SJSA1 (cell line): ENCODE measurements around the gene SNX11. TPM values are rescaled to one million over a fixed set of nuclear protein-coding genes. Genes with fewer than 3 reads are reported as not detected.

Source experiments
- DNase-seq, 2 experiments: peaks; one replicate each; pipeline ENCODE4 v3.0.0-alpha.2; 2015 to 2020; ENCODE audit warnings: low spot score in 2 of 2, low read depth in 1 of 2
- H3K27ac ChIP-seq: fragments of 250-450 bp; sonication (Bioruptor Pico); 2 replicates; pipeline ENCODE4 v1.5.1; 2020; ENCODE audit warnings: mild to moderate bottlenecking, moderate library complexity
- H3K27me3 ChIP-seq: fragments of 250-450 bp; sonication (Bioruptor Pico); replicated peaks from 2 replicates; pipeline ENCODE4 v1.5.1; 2020; ENCODE audit warnings: mild to moderate bottlenecking, moderate library complexity
- H3K36me3 ChIP-seq: fragments of 250-450 bp; sonication (Bioruptor Pico); 2 replicates; pipeline ENCODE4 v1.5.1; 2020; ENCODE audit warnings: mild to moderate bottlenecking
- H3K4me1 ChIP-seq: fragments of 250-450 bp; sonication (Bioruptor Pico); replicated peaks from 2 replicates; pipeline ENCODE4 v1.6.1; 2021; ENCODE audit warnings: mild to moderate bottlenecking
- H3K4me3 ChIP-seq: fragments of 250-450 bp; sonication (Bioruptor Pico); 2 replicates; pipeline ENCODE4 v1.5.1; 2020; ENCODE audit warnings: mild to moderate bottlenecking
- H3K9me3 ChIP-seq: fragments of 250-450 bp; sonication (Bioruptor Pico); replicated peaks from 2 replicates; pipeline ENCODE4 v1.5.1; 2020; ENCODE audit warnings: mild to moderate bottlenecking
- total RNA-seq: library from RNA; depleted of rRNA; stranded (reverse); fragments of >200 nt; shearing (Covaris generic); gene quantifications from 2 replicates; pipeline ENCODE4 v1.2.3, GENCODE V29; 2014

SNX11 gene
- total RNA-seq, 1 experiment from 2014 or later = 16.4 TPM

DNA sequence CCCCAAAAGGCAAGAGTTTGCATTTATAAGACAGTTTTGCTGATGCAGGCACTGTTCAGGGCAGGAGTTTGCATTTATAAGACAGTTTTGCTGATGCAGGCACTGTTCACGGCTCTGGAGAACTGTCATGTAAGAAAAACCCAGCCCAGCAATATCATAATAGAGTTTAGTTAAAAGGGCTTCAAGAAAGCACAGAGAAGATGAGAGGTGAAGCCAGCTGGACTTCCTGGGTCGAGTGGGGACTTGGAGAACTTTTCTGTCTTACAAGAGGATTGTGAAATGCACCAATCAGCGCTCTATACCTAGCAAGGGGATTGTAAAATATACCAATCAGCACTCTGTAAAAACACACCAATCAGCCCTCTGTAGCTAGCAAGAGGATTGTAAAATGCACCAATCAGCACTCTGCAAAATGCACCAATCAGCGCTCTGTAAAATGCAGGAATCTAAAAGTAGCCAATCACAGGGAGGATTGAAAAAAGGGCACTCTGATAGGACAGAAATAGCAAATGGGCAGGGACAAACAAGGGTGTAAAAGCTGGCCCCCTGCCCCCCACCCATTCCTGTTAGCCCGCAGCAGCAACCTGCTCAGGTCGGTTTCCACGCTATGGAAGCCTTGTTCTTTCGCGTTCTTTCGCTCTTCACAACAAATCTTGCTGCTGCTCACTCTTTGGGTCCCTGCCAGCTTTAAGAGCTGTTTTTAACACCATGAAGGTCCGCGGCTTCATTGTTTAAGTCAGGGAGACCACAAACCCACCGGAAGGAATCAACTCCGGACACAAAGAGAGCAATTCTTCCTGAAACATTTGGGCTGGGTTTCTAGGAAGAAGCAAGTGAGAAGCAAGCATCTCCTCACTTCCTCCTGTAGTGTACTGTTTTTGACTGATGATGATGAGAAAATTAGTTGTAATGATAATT is 4.5 kb upstream of the SNX11 start:
- DNase-seq = no peak
- Histone ChIP-seq H3K9me3 (no peaks in the 10 kb centered on the region; the same call in 1 of the 2 replicates), H3K36me3 (peaks cover 22% of the 10 kb centered on the region), H3K27ac (no peak overlapping the region), H3K27me3 (no peaks in the 10 kb centered on the region), H3K4me1 (peaks cover 11% of the 10 kb centered on the region), H3K4me3 (no peak overlapping the region)

DNA sequence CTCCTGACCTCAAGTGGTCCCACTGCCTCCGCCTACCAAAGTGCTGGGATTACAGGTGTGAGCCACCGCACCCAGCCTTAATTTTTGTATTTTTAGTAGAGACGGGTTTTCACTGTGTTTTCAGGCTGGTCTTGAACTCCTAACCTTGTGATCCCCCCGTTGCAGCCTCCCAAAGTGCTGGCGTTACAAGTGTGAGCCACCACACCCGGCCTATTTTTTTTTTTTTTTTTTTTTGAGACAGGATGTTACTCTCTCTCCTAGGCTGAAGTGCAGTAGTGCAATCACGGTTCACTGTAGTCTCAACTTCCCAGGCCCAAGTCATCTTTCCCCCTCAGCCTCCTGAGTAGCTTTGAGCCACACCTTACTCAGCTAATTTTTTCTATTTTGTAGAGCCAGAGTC is 3.1 kb upstream of the SNX11 start:
- no peaks in the 10 kb centered on the region for H3K27me3 ChIP-seq
- H3K9me3 ChIP-seq = no peaks in the 10 kb centered on the region; the same call in 1 of the 2 replicates
- peaks cover 15% of the 10 kb centered on the region for H3K36me3 ChIP-seq
- H3K4me3 ChIP-seq = no peak overlapping the region
- H3K4me1 ChIP-seq = peaks cover 20% of the 10 kb centered on the region
- no peak overlapping the region for H3K27ac ChIP-seq
- no peak for DNase-seq

GRCh38 chr17:48106802-48107136 is 797 bp upstream of the SNX11 start:
- H3K4me3 ChIP-seq = peak overlapping the region; percentile 91
- 0 out of 2 replicates have a peak overlapping the region, but pooled peaks have one; percentile 7 for H3K27ac ChIP-seq
- H3K4me1 ChIP-seq = peaks cover 12% of the 10 kb centered on the region
- DNase-seq = no peak
- H3K36me3 ChIP-seq = 0 out of 2 replicates have a peak, but pooled peaks cover 5% of the 10 kb centered on the region
- H3K9me3 ChIP-seq = no peaks in the 10 kb centered on the region; the same call in 1 of the 2 replicates
- no peaks in the 10 kb centered on the region for H3K27me3 ChIP-seq

- H3K9me3 ChIP-seq = no peaks in the 10 kb centered on the region
- H3K4me1 ChIP-seq = peaks cover 12% of the 10 kb centered on the region
- H3K27me3 ChIP-seq = no peaks in the 10 kb centered on the region
- H3K4me3 ChIP-seq = no peak overlapping the region
- no peak overlapping the region for H3K27ac ChIP-seq
- peaks cover 31% of the 10 kb centered on the region for H3K36me3 ChIP-seq
- DNase-seq = no peak
Measured at GRCh38 chr17:48110761-48111160, 3.2 kb downstream of the SNX11 start.

DNA sequence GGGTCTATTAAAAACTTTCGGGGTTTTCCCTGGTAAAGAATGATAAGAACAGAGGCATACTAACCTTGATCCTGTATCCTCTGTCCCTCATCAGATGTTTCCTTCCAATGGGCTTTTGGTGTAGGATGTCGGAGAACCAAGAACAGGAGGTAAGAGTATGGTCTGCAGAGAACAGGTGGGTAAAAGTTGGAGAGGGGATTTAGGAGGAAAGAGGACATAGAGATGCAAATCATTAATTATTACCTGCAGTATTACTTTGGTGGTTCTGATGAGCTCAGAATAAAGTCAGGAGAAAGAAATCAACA is 4.3 kb downstream of the SNX11 start:
- no peak for DNase-seq
- no peak overlapping the region for H3K4me3 ChIP-seq
- H3K9me3 ChIP-seq = no peaks in the 10 kb centered on the region
- H3K27ac ChIP-seq = no peak overlapping the region
- H3K36me3 ChIP-seq = peaks cover 42% of the 10 kb centered on the region
- H3K4me1 ChIP-seq = peaks cover 12% of the 10 kb centered on the region
- H3K27me3 ChIP-seq = no peaks in the 10 kb centered on the region

DNA sequence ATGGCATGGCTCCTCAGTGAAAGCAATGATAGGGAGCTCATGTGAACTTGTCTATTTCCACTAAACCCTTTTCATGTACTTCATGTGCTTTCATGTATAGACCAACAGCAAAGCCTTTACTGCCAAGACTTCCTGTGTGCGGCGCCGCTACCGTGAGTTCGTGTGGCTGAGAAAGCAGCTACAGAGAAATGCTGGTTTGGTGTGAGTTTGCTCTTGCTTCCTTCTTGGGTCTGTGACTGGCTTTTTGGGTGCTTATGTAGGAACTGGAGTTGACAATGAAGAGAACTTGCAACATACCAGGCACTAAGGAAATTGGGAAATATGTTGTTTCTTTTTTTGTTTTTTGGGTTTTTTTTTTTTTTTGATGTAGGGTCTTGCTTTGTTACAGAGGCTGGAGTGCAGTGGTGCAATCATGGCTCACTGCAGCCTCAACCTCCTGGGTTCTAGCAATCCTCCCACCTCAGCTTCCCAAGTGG is 5.7 kb downstream of the SNX11 start:
- peaks cover 47% of the 10 kb centered on the region for H3K36me3 ChIP-seq
- H3K4me3 ChIP-seq = no peak overlapping the region
- DNase-seq = no peak
- H3K9me3 ChIP-seq = no peaks in the 10 kb centered on the region
- peaks cover 8% of the 10 kb centered on the region for H3K4me1 ChIP-seq
- no peaks in the 10 kb centered on the region for H3K27me3 ChIP-seq
- H3K27ac ChIP-seq = no peak overlapping the region

DNA sequence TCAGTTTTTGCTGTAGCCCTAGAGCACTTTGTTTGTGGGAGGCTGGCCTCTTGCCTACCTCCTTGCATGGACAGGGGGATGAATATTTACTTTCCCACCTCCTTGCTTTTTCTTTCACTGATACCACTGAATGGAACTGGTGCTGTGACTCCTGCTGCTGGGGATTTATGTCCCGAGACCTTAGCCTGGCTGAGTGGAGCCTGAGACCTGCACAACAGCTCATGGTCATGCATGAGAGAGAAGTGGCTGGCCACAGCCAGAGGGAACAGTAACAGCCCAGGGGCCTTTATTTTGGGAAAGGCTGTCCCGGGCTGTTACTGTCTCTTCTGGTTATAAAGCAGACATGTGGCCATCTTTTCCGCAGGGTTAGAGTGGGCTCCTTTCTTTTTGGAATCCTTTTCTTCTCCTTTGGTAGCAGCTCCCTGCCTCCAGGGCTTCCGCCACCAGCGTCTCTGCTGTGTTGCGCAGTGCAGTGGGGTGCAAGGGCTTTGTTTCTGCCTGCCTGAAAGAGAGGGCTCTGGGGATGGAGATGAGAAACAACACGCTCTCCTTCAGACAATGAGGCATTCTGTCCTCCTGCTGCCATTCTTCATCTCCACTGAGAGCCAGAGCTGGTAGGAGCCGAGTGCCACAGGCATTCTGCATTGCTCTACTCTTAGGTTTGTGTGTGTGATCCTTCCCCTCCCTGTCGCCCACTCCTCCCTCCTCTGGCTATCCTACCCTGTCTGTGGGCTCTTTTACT is 14.5 kb downstream of the SNX11 start:
- Histone ChIP-seq H3K4me3 (no peak overlapping the region), H3K27me3 (no peaks in the 10 kb centered on the region), H3K4me1 (peaks cover under 1% of the 10 kb centered on the region), H3K36me3 (peaks cover 69% of the 10 kb centered on the region), H3K9me3 (no peaks in the 10 kb centered on the region), H3K27ac (no peak overlapping the region)
- no peak for DNase-seq

GRCh38 chr17:48122665-48123045 is 15.1 kb downstream of the SNX11 start:
- no peaks in the 10 kb centered on the region for H3K27me3 ChIP-seq
- no peak overlapping the region for H3K4me3 ChIP-seq
- H3K9me3 ChIP-seq = no peaks in the 10 kb centered on the region
- peaks cover 7% of the 10 kb centered on the region for H3K4me1 ChIP-seq
- peaks cover 64% of the 10 kb centered on the region for H3K36me3 ChIP-seq
- DNase-seq = no peak
- no peak overlapping the region for H3K27ac ChIP-seq

DNA sequence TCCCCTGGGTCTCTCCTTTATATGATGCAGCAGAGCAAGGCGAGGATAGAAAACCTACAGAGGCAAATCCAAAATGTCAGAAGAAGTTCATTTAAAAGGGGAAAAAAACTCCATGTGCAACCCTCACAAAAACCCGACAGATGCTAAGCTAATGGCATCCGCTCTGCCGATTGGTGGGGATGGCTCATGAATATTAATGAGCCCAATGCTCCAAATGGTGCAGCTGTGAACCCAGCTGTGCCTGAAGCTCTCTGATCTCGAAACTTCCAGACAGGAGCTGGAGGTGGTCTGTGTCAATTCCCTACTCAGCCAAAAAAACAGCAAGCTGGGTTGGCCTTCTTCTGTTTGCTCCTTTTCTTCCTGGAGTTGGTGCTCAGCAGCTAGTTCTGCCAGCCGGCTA is 15.5 kb downstream of the SNX11 start:
- peaks cover 8% of the 10 kb centered on the region for H3K4me1 ChIP-seq
- no peaks in the 10 kb centered on the region for H3K27me3 ChIP-seq
- DNase-seq = no peak
- no peak overlapping the region for H3K4me3 ChIP-seq
- peaks cover 60% of the 10 kb centered on the region for H3K36me3 ChIP-seq
- H3K9me3 ChIP-seq = no peaks in the 10 kb centered on the region
- H3K27ac ChIP-seq = no peak overlapping the region

DNA sequence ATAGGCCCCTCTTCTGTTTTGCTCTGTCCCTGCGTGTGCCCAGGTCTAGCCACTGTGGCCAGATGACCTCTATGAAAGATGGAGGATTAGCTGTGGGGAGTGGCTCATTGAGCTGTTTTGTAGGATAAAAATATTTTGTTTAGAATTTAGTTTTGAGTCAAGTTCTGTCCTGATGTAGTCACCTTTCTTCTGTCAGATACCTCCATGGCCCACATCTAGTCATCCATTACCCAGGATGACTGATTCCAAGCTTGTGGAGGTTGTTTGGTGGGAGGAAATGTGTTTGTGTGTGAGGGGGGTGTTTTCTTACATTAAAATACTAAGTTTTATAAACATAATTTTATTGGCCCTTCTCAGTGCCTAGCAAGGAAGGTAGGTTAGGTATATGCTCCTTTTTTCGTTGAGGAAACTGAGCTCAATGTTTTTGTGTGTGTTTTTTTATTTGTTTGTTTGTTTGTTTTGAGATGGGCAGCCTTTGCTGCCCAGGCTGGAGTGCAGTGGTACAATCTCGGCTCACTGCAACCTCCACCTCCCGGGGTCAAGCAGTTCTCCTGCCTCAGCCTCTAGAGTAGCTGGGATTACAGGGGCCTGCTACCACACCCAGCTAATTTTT is 16.3 kb downstream of the SNX11 start:
- Histone ChIP-seq H3K36me3 (peaks cover 52% of the 10 kb centered on the region), H3K27ac (no peak overlapping the region), H3K27me3 (no peaks in the 10 kb centered on the region), H3K9me3 (no peaks in the 10 kb centered on the region), H3K4me1 (peaks cover 8% of the 10 kb centered on the region), H3K4me3 (no peak overlapping the region)
- no peak for DNase-seq

- no peak overlapping the region for H3K27ac ChIP-seq
- H3K36me3 ChIP-seq = peaks cover 36% of the 10 kb centered on the region
- H3K4me3 ChIP-seq = no peak overlapping the region
- no peaks in the 10 kb centered on the region for H3K9me3 ChIP-seq
- DNase-seq = no peak
- no peaks in the 10 kb centered on the region for H3K27me3 ChIP-seq
- H3K4me1 ChIP-seq = peaks cover 8% of the 10 kb centered on the region
Measured at GRCh38 chr17:48125829-48126531, 18.4 kb downstream of the SNX11 start.

DNA sequence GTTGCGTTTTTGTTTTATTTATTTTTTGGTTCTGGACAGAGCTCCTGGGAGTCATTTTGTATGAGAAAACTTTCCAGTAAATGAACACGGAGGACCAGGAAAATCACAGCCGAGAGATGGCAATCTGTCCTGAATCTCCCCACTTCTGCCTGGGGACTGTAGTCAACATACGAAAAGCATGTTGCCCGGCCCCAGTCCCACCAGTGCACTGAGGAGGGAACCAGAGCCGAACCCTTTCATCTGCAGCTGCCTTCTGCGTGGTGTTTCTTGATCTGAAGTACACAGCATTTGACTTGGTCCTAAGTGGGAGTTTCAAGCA is 18.9 kb downstream of the SNX11 start:
- Histone ChIP-seq H3K4me1 (peaks cover 8% of the 10 kb centered on the region), H3K27ac (no peak overlapping the region), H3K4me3 (no peak overlapping the region), H3K27me3 (no peaks in the 10 kb centered on the region), H3K36me3 (peaks cover 31% of the 10 kb centered on the region), H3K9me3 (no peaks in the 10 kb centered on the region)
- DNase-seq = no peak

GRCh38 chr17:48127371-48128051 is 19.9 kb downstream of the SNX11 start:
- Histone ChIP-seq H3K27ac (no peak overlapping the region), H3K36me3 (peaks cover 21% of the 10 kb centered on the region), H3K4me3 (no peak overlapping the region), H3K4me1 (peaks cover 8% of the 10 kb centered on the region), H3K27me3 (no peaks in the 10 kb centered on the region), H3K9me3 (no peaks in the 10 kb centered on the region)
- peak in 1 of 2 experiments; percentile 24 for DNase-seq
